Germinal center (tissue), 1 donor: ENCODE results near the gene OR10A3.
"Not testable (repeated sequence)": the region's sequence is repeated elsewhere in the genome, so short reads cannot be mapped to it uniquely, and the experiment has no call there.

Experiments used
- DNase-seq: peaks from one replicate; pipeline ENCODE4 v3.0.0; 2012; ENCODE audit warnings: mixed read lengths, low spot score

The OR10A3 gene

GRCh38 chr11:7941608-7942007 lies at the start of gene OR10A3:
TSS of gene OR10A3 (minus strand) at chr11:7941708. CDS start at chr11:7939520, 2,188 bp downstream.
- DNase-seq, result no peak

- not testable (repeated sequence) for DNase-seq
Measured at GRCh38 chr11:7987560-7987883, 46.0 kb upstream of the OR10A3 start.

GRCh38 chr11:7986768-7987559 lies 45.5 kb upstream of the OR10A3 start, which contains the start of gene EIF3F:
TSS of gene EIF3F (plus strand) at chr11:7987337. CDS start at chr11:7987353, 16 bp downstream.
- DNase-seq, result peak; percentile 95

- DNase-seq, result no peak
Measured at GRCh38 chr11:7983832-7984590, 42.5 kb upstream of the OR10A3 start.

- no peak for DNase-seq
Measured at GRCh38 chr11:7982582-7983119, 41.1 kb upstream of the OR10A3 start.

GRCh38 chr11:7981619-7982157 lies 40.2 kb upstream of the OR10A3 start:
- DNase-seq, result no peak

GRCh38 chr11:7977232-7977917 lies 35.9 kb upstream of the OR10A3 start:
- DNase-seq, result no peak

- no peak for DNase-seq
Measured at GRCh38 chr11:7974668-7975067, 33.2 kb upstream of the OR10A3 start.

- DNase-seq, result no peak
Measured at GRCh38 chr11:7973011-7973410, 31.5 kb upstream of the OR10A3 start.

- no peak for DNase-seq
Measured at GRCh38 chr11:7971846-7972245, 30.3 kb upstream of the OR10A3 start.

- DNase-seq, result no peak
Measured at GRCh38 chr11:7969756-7970646, 28.5 kb upstream of the OR10A3 start.

- DNase-seq, result no peak
Measured at GRCh38 chr11:7968686-7969085, 27.2 kb upstream of the OR10A3 start.

GRCh38 chr11:7967826-7968225 lies 26.3 kb upstream of the OR10A3 start:
- DNase-seq, result no peak

GRCh38 chr11:7967097-7967496 lies 25.6 kb upstream of the OR10A3 start:
- no peak for DNase-seq

- no peak for DNase-seq
Measured at GRCh38 chr11:7965386-7965785, 23.9 kb upstream of the OR10A3 start, which contains the start of gene NLRP10. TSS of gene NLRP10 (minus strand) at chr11:7965447. CDS start at chr11:7963495, 1,952 bp downstream.

- DNase-seq, result no peak
Measured at GRCh38 chr11:7964873-7965272, 23.4 kb upstream of the OR10A3 start.

- no peak for DNase-seq
Measured at GRCh38 chr11:7964261-7964660, 22.8 kb upstream of the OR10A3 start.

GRCh38 chr11:7955191-7955590 lies 13.7 kb upstream of the OR10A3 start:
- DNase-seq, result no peak

GRCh38 chr11:7949934-7950333 lies 8.4 kb upstream of the OR10A3 start:
- DNase-seq, result no peak

- no peak for DNase-seq
Measured at GRCh38 chr11:7944123-7944522, 2.6 kb upstream of the OR10A3 start.

- no peak for DNase-seq
Measured at GRCh38 chr11:7941146-7941545, 362 bp downstream of the OR10A3 start.
